Keratinocyte (primary cell): Measurements from ENCODE around the gene FBXW12. TPM values are rescaled to one million over a fixed set of nuclear protein-coding genes. Genes with fewer than 3 reads are reported as not detected.
"Not testable (repeated sequence)": the region's sequence is repeated elsewhere in the genome, so short reads cannot be mapped to it uniquely, and the experiment has no call there.

Source experiments
- DNase-seq: peaks from one replicate; pipeline ENCODE4 v3.0.0-alpha.2; 2011; ENCODE audit warnings: low read depth, missing footprints, low spot score
- FAIRE-seq: peaks from 2 replicates; lab custom pipeline; 2011; peaks lifted over from hg19 to GRCh38; lab: Jason Lieb, UNC
- H2AFZ ChIP-seq: 2 replicates; pipeline ENCODE4 v1.6.0; 2012; ENCODE audit warnings: low read length, control low read depth, inconsistent platforms; ENCODE audit not compliant: control insufficient read depth
- H3K27ac ChIP-seq: 2 replicates; pipeline ENCODE4 v1.5.1; 2011; ENCODE audit warnings: low read length; ENCODE audit not compliant: control insufficient read depth, insufficient read depth
- H3K27me3 ChIP-seq: 3 replicates; pipeline ENCODE4 v1.6.0; 2011; ENCODE audit warnings: low read length; ENCODE audit not compliant: control insufficient read depth, insufficient read depth; ENCODE audit errors: extremely low read depth
- H3K36me3 ChIP-seq, 2 experiments: 2 replicates in 1 of 2; 3 replicates in 1 of 2; pipeline ENCODE4 v1.5.1; 2011; ENCODE audit warnings: low read length in 2 of 2, mild to moderate bottlenecking in 1 of 2; ENCODE audit not compliant: control insufficient read depth in 2 of 2, insufficient read depth in 2 of 2; ENCODE audit errors: extremely low read depth in 1 of 2
- H3K4me1 ChIP-seq: 3 replicates; pipeline ENCODE4 v1.5.1; 2011; ENCODE audit warnings: low read length; ENCODE audit not compliant: control insufficient read depth, insufficient read depth; ENCODE audit errors: extremely low read depth
- H3K4me2 ChIP-seq: 3 replicates; pipeline ENCODE4 v1.6.0; 2011; ENCODE audit warnings: low read depth, low read length; ENCODE audit not compliant: control insufficient read depth, insufficient read depth; ENCODE audit errors: extremely low read depth
- H3K4me3 ChIP-seq, 3 experiments: fragments of 200-600 bp in 1 of 3; sonication (generic) in 1 of 3; 2 replicates in 2 of 3; 3 replicates in 1 of 3; pipeline ENCODE4 v1.5.1; 2011 to 2016; ENCODE audit warnings: low read length in 3 of 3, mild to moderate bottlenecking in 3 of 3, control low read depth in 2 of 3, inconsistent platforms in 1 of 3, low read depth in 1 of 3, mixed read lengths in 1 of 3, mixed run types in 1 of 3, moderate library complexity in 1 of 3; ENCODE audit not compliant: control insufficient read depth in 2 of 3, insufficient read depth in 2 of 3; ENCODE audit errors: extremely low read depth in 1 of 3
- H3K79me2 ChIP-seq: 2 replicates; pipeline ENCODE4 v1.6.0; 2012; ENCODE audit warnings: low read length; ENCODE audit not compliant: control insufficient read depth, insufficient read depth
- H3K9ac ChIP-seq: 3 replicates; pipeline ENCODE4 v1.6.0; 2011; ENCODE audit warnings: low read length; ENCODE audit not compliant: control insufficient read depth, insufficient read depth; ENCODE audit errors: extremely low read depth
- H3K9me1 ChIP-seq: 3 replicates; pipeline ENCODE4 v1.6.0; 2011; ENCODE audit warnings: low read length; ENCODE audit not compliant: control insufficient read depth, insufficient read depth; ENCODE audit errors: extremely low read depth
- H3K9me3 ChIP-seq: 2 replicates; pipeline ENCODE4 v1.5.1; 2012; ENCODE audit warnings: low read depth, low read length; ENCODE audit not compliant: control insufficient read depth
- H4K20me1 ChIP-seq: 3 replicates; pipeline ENCODE4 v1.6.0; 2011; ENCODE audit warnings: low read length; ENCODE audit not compliant: control insufficient read depth, insufficient read depth; ENCODE audit errors: extremely low read depth
- EZH2 ChIP-seq: IDR thresholded peaks from one replicate; pipeline ENCODE4 v1.6.1; 2012; ENCODE audit warnings: inconsistent platforms, mild to moderate bottlenecking, low read length, moderate library complexity
- dilution Hi-C: fragments of 300-500 bp; cut with MboI; formaldehyde crosslinking; loops from one replicate; pipeline ENCODE4 v1.7.0; 2020; ENCODE audit warnings: low sequenced_read_pairs; ENCODE audit not compliant: extremely low pct_ligation_motif_present
- polyA plus RNA-seq, 5 experiments: library from polyadenylated mRNA; depleted of rRNA in 3 of 5; stranded (reverse) in 3 of 5; stranded (forward) in 1 of 5; unstranded in 1 of 5; fragments of >200 nt; gene quantifications; 1 replicate in 1 of 5; 2 replicates in 3 of 5; 3 replicates in 1 of 5; pipeline versions ENCODE4 v1.2.1 to v1.2.3, GENCODE V29; 2011 to 2012; ENCODE audit warnings: missing spikeins in 2 of 5, low read depth in 1 of 5, low replicate concordance in 1 of 5
- TF ChIP-seq, protein P1 (sequence below), 3 experiments: IDR thresholded peaks in 1 of 3; conservative IDR thresholded peaks in 1 of 3; optimal IDR thresholded peaks in 1 of 3; 2 replicates in 2 of 3; 3 replicates in 1 of 3; pipeline versions ENCODE3 to v1.5.1; 2011; ENCODE audit warnings: low read length in 3 of 3, mild to moderate bottlenecking in 3 of 3, moderate library complexity in 2 of 3, control low read depth in 1 of 3, inconsistent platforms in 1 of 3; ENCODE audit not compliant: insufficient read depth in 2 of 3; ENCODE audit errors: extremely low read depth in 1 of 3

FBXW12 gene
- polyA plus RNA-seq, 1 donor (not counting 4 experiments of a cell fraction or from before 2014, with no cell fraction given): not detected

DNA sequence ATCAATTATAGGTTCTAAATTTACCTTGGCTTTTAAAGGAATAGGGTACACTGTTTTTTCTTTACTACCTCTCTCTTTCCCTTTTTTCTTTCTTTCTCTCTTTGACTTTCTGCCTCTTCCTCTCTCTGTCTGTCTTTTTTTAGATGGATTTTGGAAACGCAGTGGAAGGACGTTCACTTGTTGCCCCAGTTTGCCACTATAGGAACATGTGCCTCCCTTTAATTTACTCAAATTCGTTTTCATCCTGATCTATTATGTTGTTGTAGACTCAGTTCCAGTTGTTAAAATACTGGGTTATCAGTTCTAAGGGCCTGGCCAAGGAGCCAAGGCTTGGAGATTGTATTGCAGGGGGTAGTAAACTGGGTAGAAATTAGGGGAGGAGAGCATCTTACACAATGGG lies 37.4 kb upstream of the FBXW12 start:
- H3K4me1 ChIP-seq: no peaks in the 10 kb centered on the region
- FAIRE-seq: no peak
- no peak for DNase-seq
- no peaks in the 10 kb centered on the region for H3K79me2 ChIP-seq
- no peak overlapping the region for H3K27ac ChIP-seq
- H3K9me1 ChIP-seq: no peaks in the 10 kb centered on the region
- H3K9me3 ChIP-seq: no peaks in the 10 kb centered on the region
- H3K9ac ChIP-seq: no peak overlapping the region
- no peaks in the 10 kb centered on the region for H4K20me1 ChIP-seq
- H3K36me3 ChIP-seq: no peaks in the 10 kb centered on the region
- dilution Hi-C loops: no loop called here
- H3K27me3 ChIP-seq: no peaks in the 10 kb centered on the region
- H2AFZ ChIP-seq: no peak overlapping the region
- no peak for TF ChIP-seq EZH2
- TF ChIP-seq, protein P1, sequence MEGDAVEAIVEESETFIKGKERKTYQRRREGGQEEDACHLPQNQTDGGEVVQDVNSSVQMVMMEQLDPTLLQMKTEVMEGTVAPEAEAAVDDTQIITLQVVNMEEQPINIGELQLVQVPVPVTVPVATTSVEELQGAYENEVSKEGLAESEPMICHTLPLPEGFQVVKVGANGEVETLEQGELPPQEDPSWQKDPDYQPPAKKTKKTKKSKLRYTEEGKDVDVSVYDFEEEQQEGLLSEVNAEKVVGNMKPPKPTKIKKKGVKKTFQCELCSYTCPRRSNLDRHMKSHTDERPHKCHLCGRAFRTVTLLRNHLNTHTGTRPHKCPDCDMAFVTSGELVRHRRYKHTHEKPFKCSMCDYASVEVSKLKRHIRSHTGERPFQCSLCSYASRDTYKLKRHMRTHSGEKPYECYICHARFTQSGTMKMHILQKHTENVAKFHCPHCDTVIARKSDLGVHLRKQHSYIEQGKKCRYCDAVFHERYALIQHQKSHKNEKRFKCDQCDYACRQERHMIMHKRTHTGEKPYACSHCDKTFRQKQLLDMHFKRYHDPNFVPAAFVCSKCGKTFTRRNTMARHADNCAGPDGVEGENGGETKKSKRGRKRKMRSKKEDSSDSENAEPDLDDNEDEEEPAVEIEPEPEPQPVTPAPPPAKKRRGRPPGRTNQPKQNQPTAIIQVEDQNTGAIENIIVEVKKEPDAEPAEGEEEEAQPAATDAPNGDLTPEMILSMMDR (optimal IDR thresholded peaks at IDR 0.05 in 1 of 3, IDR thresholded peaks at IDR 0.05 in 1 of 3, conservative IDR thresholded peaks at IDR 0.05 in 1 of 3; ENCODE audit: extremely low read depth in 1 of 3, insufficient read depth in 2 of 3, low read length in 3 of 3): no peak
- H3K4me3 ChIP-seq: no peak overlapping the region
- H3K4me2 ChIP-seq: no peak overlapping the region

DNA sequence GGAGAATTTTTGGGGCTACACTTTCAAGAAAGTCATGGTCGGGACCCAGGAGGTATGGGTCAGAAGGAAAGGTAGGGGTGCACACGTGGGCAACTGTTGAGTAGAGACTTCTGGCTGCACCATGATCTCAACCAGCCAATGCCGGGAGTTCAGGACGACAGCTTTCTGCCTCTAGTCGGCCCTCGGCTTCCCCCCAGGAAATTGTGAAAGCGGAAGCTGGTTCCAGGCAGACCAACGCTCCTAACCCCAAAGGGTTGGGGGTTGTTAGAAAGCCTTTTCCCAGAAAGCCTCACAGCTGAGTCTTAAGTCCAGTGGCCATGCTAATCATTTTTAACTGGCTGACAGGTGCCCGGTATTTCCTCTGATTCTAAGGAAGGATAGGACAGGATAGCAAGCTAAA lies 36.7 kb upstream of the FBXW12 start:
- not testable (repeated sequence) for H3K4me2 ChIP-seq, H3K27me3 ChIP-seq

DNA sequence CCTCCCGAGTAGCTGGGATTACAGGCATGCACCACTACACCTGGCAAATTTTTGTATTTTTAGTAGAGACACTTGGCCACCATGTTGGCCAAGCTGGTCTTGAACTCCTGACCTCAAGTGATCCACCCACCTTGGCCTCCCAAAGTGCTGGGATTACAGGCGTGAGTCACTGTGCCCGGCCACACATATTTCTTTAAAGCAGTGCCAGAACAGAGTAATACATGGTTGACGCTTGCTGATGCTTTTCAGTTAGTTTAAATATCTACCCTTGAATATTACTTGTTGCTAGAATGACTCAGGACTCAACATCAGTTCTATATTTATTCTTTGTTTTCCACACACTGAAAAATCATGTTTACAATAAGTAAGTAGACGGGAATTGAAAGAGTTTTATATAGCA lies 34.5 kb upstream of the FBXW12 start:
- H3K36me3 ChIP-seq, H3K4me1 ChIP-seq, H4K20me1 ChIP-seq, DNase-seq, H3K9ac ChIP-seq, H3K79me2 ChIP-seq, H3K4me2 ChIP-seq, dilution Hi-C loops, H2AFZ ChIP-seq, FAIRE-seq, H3K9me3 ChIP-seq, H3K27me3 ChIP-seq, H3K27ac ChIP-seq, H3K9me1 ChIP-seq, H3K4me3 ChIP-seq: not testable (repeated sequence)

More for the DNA sequence above, 36.7 kb upstream of the FBXW12 start:
- H4K20me1 ChIP-seq, H3K4me1 ChIP-seq, dilution Hi-C loops, H3K36me3 ChIP-seq, DNase-seq, H3K9me3 ChIP-seq, H2AFZ ChIP-seq, FAIRE-seq, H3K9ac ChIP-seq, H3K79me2 ChIP-seq, H3K4me3 ChIP-seq, H3K9me1 ChIP-seq, H3K27ac ChIP-seq: not testable (repeated sequence)
